KMS-11 (cell line): ENCODE measurements around the gene ROPN1L.
A peak's percentile ranks its signal among the peaks of the same experiment; 100 is the strongest.

ENCODE experiments used
- H2AFZ ChIP-seq: fragments of 200-600 bp; sonication (generic); 2 replicates; pipeline ENCODE4 v1.6.1; 2016; ENCODE audit warnings: antibody characterized with exemption, mixed run types, low read depth
- H3K27ac ChIP-seq: fragments of 200-600 bp; sonication (generic); 2 replicates; pipeline ENCODE4 v1.6.1; 2016; ENCODE audit warnings: mild to moderate bottlenecking, mixed run types
- H3K27me3 ChIP-seq: fragments of 200-600 bp; sonication (generic); 2 replicates; pipeline ENCODE4 v1.6.1; 2017; ENCODE audit warnings: mild to moderate bottlenecking, low read depth, mixed run types, moderate library complexity; ENCODE audit not compliant: insufficient read depth
- H3K36me3 ChIP-seq: fragments of 200-600 bp; sonication (generic); 2 replicates; pipeline ENCODE4 v1.6.1; 2017; ENCODE audit warnings: mild to moderate bottlenecking, mixed run types; ENCODE audit not compliant: insufficient read depth
- H3K4me1 ChIP-seq: fragments of 200-600 bp; sonication (generic); 2 replicates; pipeline ENCODE4 v1.6.1; 2016; ENCODE audit warnings: mild to moderate bottlenecking, low read depth, mixed run types; ENCODE audit not compliant: poor library complexity, severe bottlenecking
- H3K4me2 ChIP-seq: fragments of 200-600 bp; sonication (generic); 2 replicates; pipeline ENCODE4 v1.7.0; 2016; ENCODE audit warnings: mild to moderate bottlenecking, mixed run types
- H3K4me3 ChIP-seq: fragments of 200-600 bp; sonication (generic); IDR thresholded peaks from 2 replicates; pipeline ENCODE4 v1.6.1; 2017; ENCODE audit warnings: low read depth, low read length, mixed read lengths; ENCODE audit not compliant: insufficient read depth
- H3K79me2 ChIP-seq: fragments of 200-600 bp; sonication (generic); 2 replicates; pipeline ENCODE4 v1.6.1; 2016; ENCODE audit warnings: low read depth, mixed run types; ENCODE audit not compliant: insufficient read depth
- H3K9ac ChIP-seq: fragments of 200-600 bp; sonication (generic); 2 replicates; pipeline ENCODE4 v1.6.1; 2016; ENCODE audit warnings: mild to moderate bottlenecking, mixed run types
- H4K20me1 ChIP-seq: fragments of 200-600 bp; sonication (generic); 2 replicates; pipeline ENCODE4 v1.6.1; 2016; ENCODE audit warnings: mild to moderate bottlenecking, mixed run types; ENCODE audit not compliant: insufficient read depth
- TF ChIP-seq, protein P1 (sequence below): fragments of 200-600 bp; sonication (generic); conservative IDR thresholded peaks from 2 replicates; pipeline ENCODE4 v1.6.1; 2017; ENCODE audit warnings: low read depth, mild to moderate bottlenecking, antibody characterized with exemption, low read length, moderate library complexity, mixed read lengths

The ROPN1L gene

DNA sequence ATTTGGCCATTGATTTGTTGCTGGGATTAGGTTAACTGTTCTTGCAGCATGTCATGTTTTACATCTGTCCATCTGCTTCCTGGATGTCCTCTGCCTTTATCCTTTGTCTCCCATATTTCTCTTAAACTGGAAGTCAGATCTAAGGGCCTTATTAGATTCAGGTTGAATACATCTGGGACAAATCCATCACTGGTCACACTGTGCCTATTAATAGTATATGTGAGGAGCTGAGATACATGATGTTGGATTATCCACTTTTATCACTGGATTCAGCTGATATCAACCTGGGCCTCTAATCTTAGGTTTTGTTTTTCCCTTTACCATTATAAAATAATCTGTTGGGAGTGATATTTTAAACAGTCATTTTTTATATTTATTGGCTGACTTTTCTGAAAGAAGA is 41.8 kb upstream of the ROPN1L start:
- H3K27ac ChIP-seq: no peak overlapping the region
- no peaks in the 10 kb centered on the region for H3K27me3 ChIP-seq
- H3K36me3 ChIP-seq: peaks cover 9% of the 10 kb centered on the region; the same call in 1 of the 2 replicates
- H4K20me1 ChIP-seq: peaks cover 9% of the 10 kb centered on the region; the same call in 1 of the 2 replicates
- no peak overlapping the region for H3K9ac ChIP-seq
- H3K4me2 ChIP-seq: no peak overlapping the region
- TF ChIP-seq, protein P1, sequence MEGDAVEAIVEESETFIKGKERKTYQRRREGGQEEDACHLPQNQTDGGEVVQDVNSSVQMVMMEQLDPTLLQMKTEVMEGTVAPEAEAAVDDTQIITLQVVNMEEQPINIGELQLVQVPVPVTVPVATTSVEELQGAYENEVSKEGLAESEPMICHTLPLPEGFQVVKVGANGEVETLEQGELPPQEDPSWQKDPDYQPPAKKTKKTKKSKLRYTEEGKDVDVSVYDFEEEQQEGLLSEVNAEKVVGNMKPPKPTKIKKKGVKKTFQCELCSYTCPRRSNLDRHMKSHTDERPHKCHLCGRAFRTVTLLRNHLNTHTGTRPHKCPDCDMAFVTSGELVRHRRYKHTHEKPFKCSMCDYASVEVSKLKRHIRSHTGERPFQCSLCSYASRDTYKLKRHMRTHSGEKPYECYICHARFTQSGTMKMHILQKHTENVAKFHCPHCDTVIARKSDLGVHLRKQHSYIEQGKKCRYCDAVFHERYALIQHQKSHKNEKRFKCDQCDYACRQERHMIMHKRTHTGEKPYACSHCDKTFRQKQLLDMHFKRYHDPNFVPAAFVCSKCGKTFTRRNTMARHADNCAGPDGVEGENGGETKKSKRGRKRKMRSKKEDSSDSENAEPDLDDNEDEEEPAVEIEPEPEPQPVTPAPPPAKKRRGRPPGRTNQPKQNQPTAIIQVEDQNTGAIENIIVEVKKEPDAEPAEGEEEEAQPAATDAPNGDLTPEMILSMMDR: no peak
- no peak overlapping the region for H2AFZ ChIP-seq
- H3K79me2 ChIP-seq: no peaks in the 10 kb centered on the region
- peaks cover 43% of the 10 kb centered on the region for H3K4me1 ChIP-seq
- H3K4me3 ChIP-seq: no peak overlapping the region

DNA sequence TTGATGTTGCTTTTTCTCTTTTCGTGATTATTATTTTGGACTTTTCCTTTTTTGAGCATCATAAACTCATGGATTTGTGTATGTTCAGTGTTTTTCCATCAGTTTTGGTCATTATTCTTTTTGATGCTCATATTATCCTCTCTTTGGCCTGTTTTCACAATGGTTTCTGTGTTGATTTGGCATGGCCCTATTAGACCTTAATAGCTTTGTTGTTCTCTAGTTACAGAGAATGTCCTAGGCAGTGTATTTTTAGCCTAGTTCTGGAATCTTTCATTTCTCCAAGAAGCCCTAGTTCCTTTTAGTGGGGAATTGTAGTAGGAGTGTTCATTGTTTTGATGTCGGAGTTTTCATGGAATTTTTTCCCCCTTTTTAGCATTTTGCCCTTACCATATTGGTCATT is 41.3 kb upstream of the ROPN1L start:
- H3K9ac ChIP-seq: no peak overlapping the region
- peaks cover 7% of the 10 kb centered on the region; the same call in 1 of the 2 replicates for H3K36me3 ChIP-seq
- peaks cover 9% of the 10 kb centered on the region; the same call in 1 of the 2 replicates for H4K20me1 ChIP-seq
- H3K27me3 ChIP-seq: no peaks in the 10 kb centered on the region
- H2AFZ ChIP-seq: no peak overlapping the region
- H3K79me2 ChIP-seq: no peaks in the 10 kb centered on the region
- H3K4me2 ChIP-seq: peak overlapping the region; percentile 33; the same call in 1 of the 2 replicates
- H3K27ac ChIP-seq: 0 out of 2 replicates have a peak overlapping the region, but pooled peaks have one; percentile 7
- no peak overlapping the region for H3K4me3 ChIP-seq
- peaks cover 43% of the 10 kb centered on the region for H3K4me1 ChIP-seq
- TF ChIP-seq, protein P1: no peak

DNA sequence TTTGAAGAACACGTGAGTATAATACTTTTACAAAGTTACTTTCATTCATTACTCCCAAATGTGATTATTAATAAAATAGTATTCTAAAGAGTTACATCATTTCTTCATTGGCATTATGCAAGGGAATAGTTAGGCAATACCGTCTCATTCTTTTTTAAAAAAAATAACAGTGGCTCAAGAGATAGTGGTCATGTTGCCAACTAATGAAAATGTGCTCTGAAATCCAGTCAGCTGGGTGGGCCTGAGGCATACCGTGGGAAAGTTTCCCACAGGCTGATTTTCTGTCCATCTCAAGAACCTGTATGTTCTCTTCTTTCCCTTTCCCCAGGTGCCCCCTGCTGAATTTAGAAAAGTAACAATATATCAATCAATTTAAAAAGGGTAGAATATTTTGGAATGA is 40.8 kb upstream of the ROPN1L start:
- H3K27ac ChIP-seq: peak overlapping the region; percentile 7; the same call in 1 of the 2 replicates
- peaks cover 43% of the 10 kb centered on the region for H3K4me1 ChIP-seq
- peaks cover 9% of the 10 kb centered on the region; the same call in 1 of the 2 replicates for H4K20me1 ChIP-seq
- TF ChIP-seq, protein P1: no peak
- no peak overlapping the region for H3K4me3 ChIP-seq
- H3K79me2 ChIP-seq: no peaks in the 10 kb centered on the region
- no peak overlapping the region for H2AFZ ChIP-seq
- H3K9ac ChIP-seq: no peak overlapping the region
- no peaks in the 10 kb centered on the region for H3K27me3 ChIP-seq
- H3K4me2 ChIP-seq: peak overlapping the region; percentile 33; the same call in 1 of the 2 replicates
- H3K36me3 ChIP-seq: peaks cover 4% of the 10 kb centered on the region; the same call in 1 of the 2 replicates

DNA sequence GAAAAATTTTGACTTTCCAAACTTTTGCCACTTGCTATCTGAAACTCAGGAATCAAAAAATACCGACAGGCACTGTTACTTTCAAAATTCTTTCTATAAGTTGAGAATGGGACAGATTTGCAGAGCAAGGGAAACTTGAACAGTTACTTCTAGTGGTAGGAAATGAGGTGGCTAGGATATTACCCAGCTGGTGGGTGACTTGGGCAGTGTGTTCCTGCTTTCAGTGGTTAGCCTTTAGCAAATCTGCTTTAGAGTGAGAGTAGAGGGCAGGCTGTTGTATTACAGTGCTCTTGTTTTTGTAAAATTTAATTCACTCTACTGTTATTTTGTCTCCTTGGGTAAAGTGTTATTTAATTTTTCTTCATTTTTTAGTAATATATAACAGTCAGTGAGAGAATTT is 40.2 kb upstream of the ROPN1L start:
- TF ChIP-seq, protein P1: no peak
- H3K9ac ChIP-seq: no peak overlapping the region
- no peaks in the 10 kb centered on the region for H3K79me2 ChIP-seq
- H4K20me1 ChIP-seq: peaks cover 9% of the 10 kb centered on the region; the same call in 1 of the 2 replicates
- peaks cover 43% of the 10 kb centered on the region for H3K4me1 ChIP-seq
- H3K36me3 ChIP-seq: peaks cover 2% of the 10 kb centered on the region; the same call in 1 of the 2 replicates
- H3K27ac ChIP-seq: peak overlapping the region; percentile 7; the same call in 1 of the 2 replicates
- H3K4me3 ChIP-seq: no peak overlapping the region
- H2AFZ ChIP-seq: no peak overlapping the region
- peak overlapping the region; percentile 33; the same call in 1 of the 2 replicates for H3K4me2 ChIP-seq
- no peaks in the 10 kb centered on the region for H3K27me3 ChIP-seq
